M059J (cell line): Measurements from ENCODE around the gene RAB36. TPM values are rescaled to one million over a fixed set of nuclear protein-coding genes. Genes with fewer than 3 reads are reported as not detected.

Experiments used
- DNase-seq: peaks from one replicate; pipeline ENCODE4 v3.0.0-alpha.2; 2012; ENCODE audit warnings: low read depth
- total RNA-seq: library from RNA; depleted of rRNA; stranded (reverse); fragments of >200 nt; shearing (Covaris generic); gene quantifications from 2 replicates; pipeline ENCODE4 v1.2.3, GENCODE V29; 2014

Gene RAB36
- total RNA-seq, 1 experiment from 2014 or later: 3.4 TPM

DNA sequence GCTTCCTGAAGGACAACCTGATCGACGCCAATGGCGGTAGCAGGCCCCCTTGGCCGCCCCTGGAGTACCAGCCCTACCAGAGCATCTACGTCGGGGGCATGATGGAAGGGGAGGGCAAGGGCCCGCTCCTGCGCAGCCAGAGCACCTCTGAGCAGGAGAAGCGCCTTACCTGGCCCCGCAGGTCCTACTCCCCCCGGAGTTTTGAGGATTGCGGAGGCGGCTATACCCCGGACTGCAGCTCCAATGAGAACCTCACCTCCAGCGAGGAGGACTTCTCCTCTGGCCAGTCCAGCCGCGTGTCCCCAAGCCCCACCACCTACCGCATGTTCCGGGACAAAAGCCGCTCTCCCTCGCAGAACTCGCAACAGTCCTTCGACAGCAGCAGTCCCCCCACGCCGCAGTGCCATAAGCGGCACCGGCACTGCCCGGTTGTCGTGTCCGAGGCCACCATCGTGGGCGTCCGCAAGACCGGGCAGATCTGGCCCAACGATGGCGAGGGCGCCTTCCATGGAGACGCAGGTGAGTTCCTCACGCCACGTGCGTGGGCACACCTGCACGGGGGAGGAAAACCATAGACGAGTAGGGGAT is 36.5 kb downstream of the RAB36 start:
- no peak for DNase-seq

DNA sequence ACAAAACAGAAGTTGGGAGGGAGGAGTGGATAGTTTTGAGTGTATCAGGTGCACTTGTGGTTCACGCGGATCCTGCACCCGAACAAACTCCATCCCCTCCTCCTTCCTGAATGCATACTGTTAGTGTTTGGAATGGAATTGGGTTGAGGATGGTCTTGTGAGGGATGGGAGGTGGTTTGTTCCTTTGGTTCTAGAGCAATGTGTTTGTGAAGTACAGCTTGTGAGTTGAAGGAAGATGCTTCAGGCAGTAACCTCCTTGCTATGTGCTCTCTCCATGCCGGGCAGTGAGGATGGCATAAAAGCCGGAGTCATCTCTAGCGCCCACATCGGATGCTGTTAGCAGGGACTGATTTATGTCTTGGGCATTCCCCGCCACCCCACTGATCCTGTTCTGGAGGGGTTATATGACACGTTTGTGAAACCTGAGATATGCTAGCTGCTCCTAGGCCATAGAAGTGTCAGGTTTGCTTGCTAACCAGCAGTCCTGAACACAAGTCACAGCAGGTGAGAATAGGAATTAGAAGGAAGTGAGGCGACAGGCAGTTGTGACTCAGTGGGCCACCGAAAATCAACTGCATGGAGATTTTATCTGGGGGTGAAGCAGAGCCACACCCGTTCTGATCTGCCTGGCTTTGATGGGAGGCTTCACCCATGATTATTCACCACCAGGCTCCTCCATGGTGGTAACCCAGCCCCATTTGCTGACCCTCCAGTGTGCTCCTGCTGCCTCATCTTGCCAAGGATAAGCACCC is 37.2 kb downstream of the RAB36 start:
- peak; percentile 77 for DNase-seq

DNA sequence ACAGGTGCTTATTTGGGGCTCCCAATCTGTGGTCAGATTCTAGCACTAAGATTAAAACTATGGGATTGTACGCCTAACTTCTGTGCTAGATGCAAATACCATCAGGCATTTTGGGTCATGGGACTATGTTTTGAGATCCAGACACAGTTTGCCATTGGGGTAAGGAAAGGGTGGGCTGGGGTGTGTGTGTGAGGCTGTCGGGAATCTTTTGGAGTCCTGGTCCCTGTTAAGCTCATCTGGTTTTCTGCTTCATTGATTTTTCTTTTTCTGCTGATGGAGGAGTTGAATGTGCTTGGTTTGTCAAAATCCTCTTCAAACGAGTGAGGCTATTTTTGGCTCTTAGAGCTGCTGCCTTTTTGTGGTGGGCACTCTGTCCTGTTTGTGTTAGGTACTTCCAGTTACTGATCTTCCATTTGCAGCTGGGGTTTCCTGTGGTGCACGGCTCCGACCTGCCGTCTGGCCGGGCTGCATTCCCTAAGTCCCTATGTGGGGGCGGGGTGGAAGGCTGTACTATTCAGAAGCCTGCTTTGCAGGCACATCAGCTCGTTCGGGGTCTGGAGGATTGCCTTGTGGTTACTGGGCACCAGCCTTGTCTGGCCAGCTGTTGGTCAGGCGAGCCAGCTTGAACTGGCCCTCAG is 37.9 kb downstream of the RAB36 start:
- peak; percentile 74 for DNase-seq

DNA sequence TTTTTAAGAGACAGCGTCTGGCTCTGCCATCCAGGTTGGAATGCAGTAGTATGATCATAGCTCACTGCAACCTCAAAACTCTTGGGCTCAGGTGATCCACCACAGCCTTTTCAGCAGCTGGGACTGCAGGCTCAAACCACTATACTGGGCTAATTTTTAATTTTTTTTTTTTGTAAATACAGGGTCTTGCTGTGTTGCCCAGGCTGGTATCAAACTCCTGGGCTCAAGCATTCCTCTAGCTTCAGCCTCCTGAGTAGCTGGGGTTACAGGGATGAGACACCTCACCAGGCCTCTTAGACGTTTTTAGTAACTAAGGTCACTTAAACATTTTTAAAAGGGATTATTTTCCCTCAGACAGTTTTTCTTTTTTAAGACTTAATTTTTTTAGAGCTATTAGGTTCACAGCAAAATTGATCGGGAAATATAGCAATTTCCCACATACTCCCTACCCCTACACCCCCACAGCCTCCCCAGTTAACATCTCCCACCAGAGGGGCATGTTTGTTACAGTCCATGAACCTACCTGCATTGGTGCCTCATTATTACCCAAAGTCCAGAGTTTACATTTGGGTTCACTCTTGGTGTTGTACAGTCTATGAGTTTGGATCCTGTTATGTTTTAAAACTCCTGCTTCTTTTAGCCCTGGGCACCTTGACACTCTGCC is 39.0 kb downstream of the RAB36 start:
- no peak for DNase-seq

DNA sequence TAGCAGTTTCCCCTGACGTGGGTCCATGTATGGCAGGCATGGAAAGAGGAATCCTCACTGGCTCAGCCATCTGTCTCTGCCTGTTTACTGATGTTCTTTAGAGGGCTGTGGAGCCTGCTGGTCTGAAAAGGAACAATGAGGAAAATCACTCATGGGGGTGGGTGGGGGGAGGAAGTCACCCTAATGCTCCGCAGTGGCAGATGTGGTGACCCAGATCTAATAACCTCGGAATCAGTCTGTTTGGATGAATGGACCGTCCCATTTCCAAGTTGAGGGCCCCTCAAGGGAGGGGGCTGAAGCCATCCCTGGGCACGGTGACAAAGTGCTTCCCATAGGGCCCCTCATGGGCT is 39.5 kb downstream of the RAB36 start:
- DNase-seq: no peak

- no peak for DNase-seq
These were observed 41.9 kb downstream of the RAB36 start for GRCh38 chr22:23187211-23187610.

DNA sequence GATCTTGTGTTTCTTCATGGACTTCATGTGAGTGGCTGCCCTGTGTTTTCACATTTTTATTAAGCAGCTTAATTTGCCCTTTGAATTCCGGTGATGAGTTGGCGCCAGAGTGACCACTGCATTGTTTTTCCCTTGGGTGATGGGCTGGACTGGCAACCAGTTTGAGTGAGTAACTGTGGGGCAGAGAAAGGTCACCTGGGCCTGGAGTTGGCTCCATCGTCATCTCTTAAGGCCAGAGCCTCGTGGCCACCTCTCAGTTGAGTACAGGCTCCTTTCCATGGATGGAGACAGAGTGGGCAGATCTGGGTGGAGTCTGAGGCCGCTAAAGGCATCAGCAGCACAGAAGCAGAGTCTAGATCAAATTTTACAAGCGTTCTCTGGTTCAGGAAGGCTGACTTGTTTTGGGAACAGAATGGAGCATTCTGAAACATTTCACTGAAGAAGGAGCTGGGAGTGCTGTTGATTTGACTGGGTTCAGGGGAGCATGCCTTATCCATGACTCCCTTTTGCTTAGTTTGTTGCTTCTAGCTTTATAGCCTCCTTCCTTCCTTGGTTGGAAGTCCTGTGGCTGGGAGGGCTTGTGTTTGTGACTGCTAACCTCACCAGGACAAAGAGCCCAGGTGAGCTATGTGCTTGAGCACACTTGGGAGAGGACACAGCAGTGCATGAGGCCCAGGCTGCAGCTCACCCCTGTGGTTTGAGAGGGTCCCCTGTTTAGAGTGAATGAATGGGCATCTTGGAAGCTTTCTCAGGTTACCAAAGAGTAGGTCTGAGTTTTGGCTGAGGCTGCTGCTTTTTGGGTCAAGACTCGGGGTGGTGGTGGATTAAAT is 42.8 kb downstream of the RAB36 start:
- peak; percentile 91 for DNase-seq

DNA sequence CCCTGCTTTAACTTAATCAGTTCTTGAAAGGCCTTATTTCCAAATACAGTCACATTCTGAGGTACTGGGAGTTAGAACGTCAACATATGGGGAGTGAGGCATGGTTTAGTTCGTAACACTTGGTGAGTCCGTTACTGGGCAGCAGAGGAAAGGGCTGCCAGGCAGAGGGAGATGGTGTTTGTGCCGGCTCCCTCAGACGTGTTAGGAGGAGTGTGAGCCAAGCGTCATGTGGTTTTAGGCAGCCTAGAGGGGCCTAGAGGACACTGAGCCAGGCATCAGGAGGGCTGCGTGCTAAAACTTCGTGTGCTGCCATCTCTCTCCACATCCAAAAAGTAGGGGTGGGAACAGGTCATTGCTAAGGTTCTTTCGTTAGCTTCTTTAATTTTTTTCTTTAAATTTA is 45.2 kb downstream of the RAB36 start:
- no peak for DNase-seq

GRCh38 chr22:23192133-23192532 is 46.9 kb downstream of the RAB36 start:
- DNase-seq: no peak

- DNase-seq: no peak
These were observed 47.3 kb downstream of the RAB36 start for GRCh38 chr22:23192558-23192957.

GRCh38 chr22:23193196-23193827 is 48.0 kb downstream of the RAB36 start:
- no peak for DNase-seq

DNA sequence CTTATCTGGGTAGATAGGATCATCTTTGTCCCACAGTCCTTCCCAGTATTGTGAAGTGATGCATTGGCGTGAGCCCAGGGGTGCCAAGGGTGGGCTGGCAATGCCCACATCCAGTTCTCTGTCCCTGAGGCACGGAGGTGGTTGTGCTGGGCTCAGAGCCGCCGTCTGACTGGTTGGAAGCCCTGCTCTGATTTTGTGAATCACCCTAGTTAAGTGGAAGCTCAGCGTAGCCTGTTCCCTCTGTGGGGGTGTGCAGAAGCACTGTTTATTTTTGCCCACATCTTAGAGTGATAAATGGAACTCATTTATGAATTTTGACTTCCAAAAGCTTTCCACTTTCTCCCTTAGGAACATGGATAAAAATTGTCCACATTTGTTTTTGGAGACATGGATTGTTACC is 48.6 kb downstream of the RAB36 start:
- DNase-seq: no peak

GRCh38 chr22:23196165-23196564 is 50.9 kb downstream of the RAB36 start:
- no peak for DNase-seq

DNA sequence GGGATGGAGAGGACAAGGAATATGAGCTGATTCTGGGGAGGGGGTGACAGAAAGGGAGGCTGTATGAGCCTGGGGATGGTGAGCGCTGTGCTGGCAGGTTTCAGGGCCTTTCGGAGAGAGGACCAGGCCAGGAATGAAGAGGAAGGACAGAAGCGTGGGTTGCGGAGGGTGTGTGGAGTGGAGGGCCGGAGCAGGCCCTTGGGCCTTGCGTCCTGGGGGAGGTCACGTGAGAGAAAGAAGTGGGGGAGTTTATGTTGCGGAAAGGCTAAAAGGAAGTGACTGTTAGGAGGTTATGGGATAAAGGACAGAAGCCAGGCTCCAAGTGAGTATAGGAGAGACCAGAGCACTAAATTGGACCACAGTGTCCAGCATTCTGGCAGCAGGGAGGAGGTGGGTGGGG is 52.6 kb downstream of the RAB36 start:
- DNase-seq: no peak

GRCh38 chr22:23199159-23199558 is 53.9 kb downstream of the RAB36 start:
- DNase-seq: no peak

DNA sequence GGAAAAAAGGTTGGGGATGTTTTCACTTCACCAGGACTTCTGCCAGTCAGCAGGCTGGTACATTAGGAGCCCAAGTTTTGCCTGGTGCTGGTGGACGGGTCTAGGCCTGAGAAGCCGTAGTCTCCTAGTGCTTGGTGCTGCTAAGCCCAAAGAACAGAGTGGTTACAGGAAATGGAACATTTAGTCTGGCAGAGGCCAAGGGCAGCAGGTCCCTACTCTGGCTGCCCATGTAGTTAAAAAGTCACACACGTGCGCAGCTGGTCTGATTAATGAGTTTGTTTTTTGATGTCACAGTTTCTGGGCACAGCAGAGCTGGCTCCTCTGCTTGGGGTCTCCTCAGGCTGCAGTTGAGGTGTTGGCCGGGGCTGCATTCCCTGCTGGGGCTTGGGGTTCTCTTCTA is 55.6 kb downstream of the RAB36 start:
- no peak for DNase-seq

- DNase-seq: no peak
These were observed 57.7 kb downstream of the RAB36 start for GRCh38 chr22:23202812-23203451.

GRCh38 chr22:23203452-23204124 is 58.3 kb downstream of the RAB36 start:
- DNase-seq: no peak

- no peak for DNase-seq
These were observed 58.8 kb downstream of the RAB36 start for GRCh38 chr22:23204125-23204488.

DNA sequence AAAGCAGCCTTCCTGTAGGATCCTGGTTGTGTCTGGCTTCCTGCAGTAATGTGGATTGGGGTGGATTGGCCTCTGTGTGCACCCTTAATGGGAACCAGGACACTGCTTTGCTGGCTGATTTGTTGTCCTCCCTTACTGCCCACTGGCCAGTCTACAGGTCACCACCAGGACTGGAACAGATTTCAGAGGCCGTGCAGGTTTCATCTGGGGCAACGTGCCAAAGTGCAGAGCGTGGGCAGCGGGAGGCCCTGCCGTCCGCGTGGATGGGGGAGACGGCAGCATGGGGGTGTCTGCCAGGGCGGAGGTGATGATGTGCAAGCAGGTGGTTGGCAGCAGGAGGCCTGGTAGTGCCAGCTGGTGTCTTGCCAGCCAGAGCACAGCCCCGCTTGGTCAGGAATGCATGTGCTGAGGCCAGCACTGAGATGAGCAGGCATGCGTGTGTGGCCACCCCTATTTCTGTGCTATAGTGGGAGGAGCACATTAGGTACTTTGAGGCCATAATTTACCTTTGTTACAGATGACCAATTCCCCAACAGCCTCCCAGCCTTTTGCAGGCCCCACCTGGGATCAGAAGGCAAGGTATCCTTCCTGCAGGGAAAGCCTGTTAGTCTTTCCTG is 59.4 kb downstream of the RAB36 start:
- no peak for DNase-seq
